Endothelial cell of umbilical vein (primary cell): ENCODE measurements around the gene LOXL3. TPM values are rescaled to one million over a fixed set of nuclear protein-coding genes. Genes with fewer than 3 reads are reported as not detected.

ENCODE experiments used
- BruUV-seq: library from RNA; stranded (reverse); fragments of 400-500 nt; replicated peaks from 2 replicates; lab custom pipeline; 2021; lab: Mats Ljungman, UMichigan
- CTCF ChIA-PET: fragments of 300-600, 350-600 bp; sonication (Branson Sonifier 250); formaldehyde crosslinking; loops from one replicate; lab custom pipeline; 2021; ENCODE audit warnings: antibody characterized with exemption, inconsistent platforms; lab: Charles Lee
- POLR2A ChIA-PET: fragments of 300-600, 350-600 bp; sonication (Branson Sonifier 250); formaldehyde crosslinking; loops from one replicate; lab custom pipeline; 2021; ENCODE audit warnings: antibody characterized with exemption, inconsistent platforms; lab: Charles Lee
- DNase-seq: peaks from one replicate; pipeline ENCODE4 v3.0.0-alpha.2; 2011; ENCODE audit warnings: low read depth, low spot score
- FAIRE-seq: peaks from 2 replicates; lab custom pipeline; 2011; peaks lifted over from hg19 to GRCh38; lab: Jason Lieb, UNC
- H2AFZ ChIP-seq: 2 replicates; pipeline ENCODE4 v1.6.0; 2012; ENCODE audit warnings: low read depth, low read length, control low read depth, inconsistent platforms
- H3K27ac ChIP-seq: 2 replicates; pipeline ENCODE4 v1.5.1; 2011; ENCODE audit warnings: low read depth, mild to moderate bottlenecking, control low read depth, low read length, moderate library complexity; ENCODE audit not compliant: insufficient read depth
- H3K27me3 ChIP-seq, 2 experiments: 2 replicates each; pipeline versions ENCODE4 v1.6.0 to v1.6.1; 2011; ENCODE audit warnings: low read length in 2 of 2, mixed read lengths in 1 of 2; ENCODE audit not compliant: control insufficient read depth in 2 of 2, insufficient read depth in 2 of 2
- H3K36me3 ChIP-seq, 2 experiments: 2 replicates in 1 of 2; 3 replicates in 1 of 2; pipeline ENCODE4 v1.5.1; 2011; ENCODE audit warnings: low read length in 2 of 2, mild to moderate bottlenecking in 1 of 2, moderate library complexity in 1 of 2; ENCODE audit not compliant: control insufficient read depth in 2 of 2, insufficient read depth in 2 of 2; ENCODE audit errors: extremely low read depth in 1 of 2
- H3K4me1 ChIP-seq: 3 replicates; pipeline ENCODE4 v1.5.1; 2011; ENCODE audit warnings: mild to moderate bottlenecking, low read length; ENCODE audit not compliant: control insufficient read depth, insufficient read depth; ENCODE audit errors: extremely low read depth
- H3K4me2 ChIP-seq: 2 replicates; pipeline ENCODE4 v1.6.1; 2011; ENCODE audit warnings: low read length, control low read depth, mixed read lengths; ENCODE audit not compliant: insufficient read depth
- H3K4me3 ChIP-seq, 3 experiments: fragments of 200-600 bp in 1 of 3; sonication (generic), shearing (Covaris generic) in 1 of 3; replicated peaks in 1 of 3; 2 replicates each; pipeline ENCODE4 v1.5.1; 2011 to 2016; ENCODE audit warnings: control low read depth in 3 of 3, low read length in 3 of 3, mild to moderate bottlenecking in 2 of 3, inconsistent platforms in 1 of 3, low read depth in 1 of 3, moderate library complexity in 1 of 3; ENCODE audit not compliant: insufficient read depth in 1 of 3
- H3K79me2 ChIP-seq: 2 replicates; pipeline ENCODE4 v1.6.0; 2012; ENCODE audit warnings: low read length, inconsistent platforms; ENCODE audit not compliant: control insufficient read depth, insufficient read depth
- H3K9ac ChIP-seq: replicated peaks from 2 replicates; pipeline ENCODE3; 2011; ENCODE audit warnings: low read length, control low read depth; ENCODE audit not compliant: insufficient read depth; ENCODE audit errors: extremely low read depth
- H3K9me1 ChIP-seq: replicated peaks from 3 replicates; pipeline ENCODE4 v1.6.0; 2011; ENCODE audit warnings: mild to moderate bottlenecking, low read length; ENCODE audit not compliant: control insufficient read depth, insufficient read depth; ENCODE audit errors: extremely low read depth
- H3K9me3 ChIP-seq: replicated peaks from 2 replicates; pipeline ENCODE4 v1.5.1; 2012; ENCODE audit warnings: low read length, inconsistent platforms; ENCODE audit not compliant: control insufficient read depth, insufficient read depth
- H4K20me1 ChIP-seq: replicated peaks from 2 replicates; pipeline ENCODE3; 2011; ENCODE audit warnings: mild to moderate bottlenecking, low read length; ENCODE audit not compliant: control insufficient read depth, insufficient read depth; ENCODE audit errors: extremely low read depth
- CTCF ChIP-seq, 2 donors: IDR thresholded peaks; 1 replicate in 1 of 2; 2 replicates in 1 of 2; pipeline ENCODE4 v1.5.1; 2011; ENCODE audit warnings: low read length in 2 of 2, mild to moderate bottlenecking in 2 of 2, moderate library complexity in 2 of 2, control low read depth in 1 of 2, inconsistent platforms in 1 of 2, low read depth in 1 of 2; ENCODE audit not compliant: insufficient read depth in 1 of 2; ENCODE audit errors: extremely low read depth in 1 of 2
- EZH2 ChIP-seq: IDR thresholded peaks from 2 replicates; pipeline ENCODE4 v1.6.1; 2012; ENCODE audit warnings: borderline replicate concordance, low read depth, mild to moderate bottlenecking, moderate library complexity, low read length, inconsistent platforms; ENCODE audit not compliant: severe bottlenecking
- FOS ChIP-seq: IDR thresholded peaks from 2 replicates; pipeline ENCODE4 v1.6.1; 2011; ENCODE audit warnings: mild to moderate bottlenecking, low read length, moderate library complexity, borderline replicate concordance; ENCODE audit not compliant: insufficient read depth
- GATA2 ChIP-seq: IDR thresholded peaks from 2 replicates; pipeline ENCODE4 v1.7.0; 2011; ENCODE audit warnings: low read depth, mild to moderate bottlenecking, moderate library complexity, mixed read lengths, low read length; ENCODE audit not compliant: insufficient read length, insufficient read depth
- JUN ChIP-seq: IDR thresholded peaks from 2 replicates; pipeline ENCODE4 v1.6.1; 2011; ENCODE audit warnings: borderline replicate concordance, low read depth; ENCODE audit not compliant: insufficient read length, insufficient read depth
- MAX ChIP-seq: IDR thresholded peaks from 2 replicates; pipeline ENCODE4 v1.6.1; 2011; ENCODE audit not compliant: insufficient read depth, insufficient read length
- MYC ChIP-seq: IDR thresholded peaks from one replicate; pipeline ENCODE4 v1.6.1; 2011; ENCODE audit warnings: mild to moderate bottlenecking, low read depth, low read length
- dilution Hi-C: fragments of 300-500 bp; cut with MboI; formaldehyde crosslinking; loops from one replicate; pipeline ENCODE4 v1.15.0; 2019; ENCODE audit warnings: low sequenced_read_pairs; ENCODE audit not compliant: extremely low pct_ligation_motif_present
- intact Hi-C: fragments of 100-400 bp; cut with micrococcal nuclease; formaldehyde crosslinking; loops from one replicate; pipeline ENCODE4 v1.10.0; 2022
- polyA plus RNA-seq, 4 experiments: library from polyadenylated mRNA; depleted of rRNA in 3 of 4; stranded (reverse) in 3 of 4; unstranded in 1 of 4; fragments of >200 nt; gene quantifications; 2 replicates each; pipeline versions ENCODE4 v1.2.1 to v1.2.3, GENCODE V29; 2011 to 2012; ENCODE audit warnings: missing spikeins in 1 of 4
- total RNA-seq: library from RNA; stranded (reverse); gene quantifications from 2 replicates; pipeline ENCODE4 v1.2.3, GENCODE V29; 2021

Gene LOXL3
- total and polyA plus RNA-seq, 2 donors (not counting 3 experiments of a cell fraction or from before 2014, with no cell fraction given), result 0.95 to 1.3 TPM

GRCh38 chr2:74575320-74575719 lies 21.6 kb upstream of the LOXL3 start:
- peaks cover 7% of the 10 kb centered on the region for H3K4me1 ChIP-seq
- intact Hi-C loops, result no loop called here
- BruUV-seq, result no TSS peak

More at GRCh38 chr2:74575320-74575719, 21.6 kb upstream of the LOXL3 start:
- Histone ChIP-seq H2AFZ (no peak overlapping the region), H3K27me3 (peaks cover 2 to 3% of the 10 kb centered on the region in 2 experiments), H3K9me3 (no peaks in the 10 kb centered on the region), H3K9ac (no peak overlapping the region), H3K4me3 (no peak overlapping the region), H3K36me3 (no peaks in the 10 kb centered on the region), H3K9me1 (no peaks in the 10 kb centered on the region), H3K79me2 (no peaks in the 10 kb centered on the region), H4K20me1 (no peaks in the 10 kb centered on the region), H3K4me2 (no peak overlapping the region), H3K27ac (no peak overlapping the region)
- DNase-seq (no peak), FAIRE-seq (no peak)
- dilution Hi-C loops, result no loop called here
- no peak for TF ChIP-seq EZH2
- TF ChIP-seq CTCF (IDR thresholded peaks at IDR 0.05; ENCODE audit: extremely low read depth in 1 of 2, insufficient read depth in 1 of 2, low read depth in 1 of 2, low read length in 2 of 2), result no peak
- no peak for TF ChIP-seq FOS
- no peak for TF ChIP-seq MAX
- no peak for TF ChIP-seq JUN
- no peak for TF ChIP-seq GATA2
- no peak for TF ChIP-seq MYC
- ChIA-PET CTCF (interaction anchor here (1.2 to 1.5 kb wide), 2 partner anchors 8 to 11 kb away, joined by 3 to 6 read pairs; no protein-coding TSS in a partner anchor), POLR2A (no interaction called here)
